ENCODE results near the gene ZIC2. TPM values are rescaled to one million over a fixed set of nuclear protein-coding genes. Genes with fewer than 3 reads are reported as not detected.

Gene ZIC2
- total RNA-seq, 1 donor from 2014 or later = not detected

GRCh38 chr13:99985241-99985874 is 3.8 kb downstream of the ZIC2 start:
- DNase-seq (ENCODE audit: low spot score) = no peak

- DNase-seq (ENCODE audit: low spot score) = no peak
These were observed 4.4 kb downstream of the ZIC2 start for GRCh38 chr13:99985886-99986527.

- DNase-seq (ENCODE audit: low spot score) = no peak
These were observed 5.2 kb downstream of the ZIC2 start for GRCh38 chr13:99986741-99987140.

- DNase-seq (ENCODE audit: low spot score) = no peak
These were observed 5.8 kb downstream of the ZIC2 start for GRCh38 chr13:99987154-99988019.

DNA sequence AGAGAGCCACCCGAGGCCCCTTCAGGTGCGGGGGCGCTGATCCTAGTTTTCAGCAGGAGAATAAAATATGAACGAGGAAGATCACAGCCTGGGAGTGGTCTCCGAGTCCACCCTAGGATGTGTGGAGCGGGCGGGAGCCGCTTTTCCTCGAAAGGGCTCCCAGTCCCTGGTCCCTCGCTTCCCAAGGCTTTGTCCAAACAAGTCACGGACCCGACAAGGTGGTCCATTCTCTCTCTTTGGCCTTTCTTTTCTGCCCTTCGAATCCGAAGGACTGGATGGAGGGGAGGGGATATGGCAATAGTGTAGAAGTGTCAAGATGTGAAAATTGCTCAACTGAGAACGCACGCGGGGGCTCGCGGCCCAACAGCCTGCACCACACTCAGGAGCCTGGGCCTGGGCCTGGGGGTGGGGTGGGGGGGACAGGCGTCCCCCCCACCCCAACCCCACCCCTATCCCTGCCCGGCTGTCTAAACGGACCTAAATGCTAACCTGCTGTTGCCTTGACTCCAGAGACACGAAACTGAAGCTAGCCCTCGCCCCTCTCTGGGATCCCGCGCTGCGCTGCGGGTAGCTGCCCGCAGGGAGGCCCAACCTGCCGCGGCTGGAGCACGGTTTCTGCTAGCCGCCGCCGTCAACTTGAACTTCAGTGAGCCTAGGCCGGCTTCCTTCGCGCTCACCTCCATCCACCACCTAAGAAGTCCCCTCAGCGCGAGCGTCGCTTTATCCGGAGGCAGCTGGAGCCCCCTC is 7.1 kb downstream of the ZIC2 start:
- no peak for DNase-seq (ENCODE audit: low spot score)

DNA sequence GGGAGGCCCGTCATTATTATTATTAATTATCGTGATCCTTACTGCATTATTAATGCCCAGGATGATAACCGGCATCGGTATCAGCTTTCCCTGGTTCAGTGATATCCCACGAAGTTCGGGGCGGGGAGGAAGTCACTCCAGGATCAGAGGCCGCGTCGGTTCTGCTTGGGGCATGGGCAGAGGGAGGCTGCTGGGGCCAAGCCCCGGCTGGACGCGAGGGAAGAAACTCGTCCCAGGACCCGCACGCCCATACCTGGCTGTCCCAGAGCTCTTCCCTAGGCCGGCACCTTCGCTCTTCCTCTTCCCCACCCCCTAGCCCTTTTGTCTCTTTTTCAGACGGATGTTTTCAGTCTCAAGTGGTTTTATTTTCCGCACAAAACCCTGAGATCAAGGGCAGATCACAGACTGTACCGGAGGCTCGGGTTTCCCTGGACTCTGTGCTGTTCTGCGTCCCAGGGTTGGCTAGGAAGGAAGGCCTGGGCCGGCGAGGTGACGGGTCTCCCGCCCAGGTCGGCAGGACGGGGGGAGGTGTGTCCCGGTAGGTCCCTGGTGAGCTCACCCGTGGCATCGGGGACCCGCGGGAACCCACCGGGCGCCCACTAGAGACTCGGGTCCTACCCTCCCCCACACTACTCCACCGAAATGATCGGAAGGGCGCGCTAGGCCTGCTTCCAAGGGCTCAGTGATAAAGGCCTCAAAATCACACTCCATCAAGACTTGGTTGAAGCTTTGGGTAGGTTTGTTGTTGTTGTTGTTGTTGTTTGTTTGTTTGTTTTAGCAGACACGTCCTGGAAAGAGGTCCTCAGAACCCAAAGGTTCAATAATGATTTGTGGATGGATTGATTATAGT is 7.9 kb downstream of the ZIC2 start:
- DNase-seq (ENCODE audit: low spot score) = no peak

GRCh38 chr13:99990126-99990977 is 8.8 kb downstream of the ZIC2 start:
- DNase-seq (ENCODE audit: low spot score) = no peak

DNA sequence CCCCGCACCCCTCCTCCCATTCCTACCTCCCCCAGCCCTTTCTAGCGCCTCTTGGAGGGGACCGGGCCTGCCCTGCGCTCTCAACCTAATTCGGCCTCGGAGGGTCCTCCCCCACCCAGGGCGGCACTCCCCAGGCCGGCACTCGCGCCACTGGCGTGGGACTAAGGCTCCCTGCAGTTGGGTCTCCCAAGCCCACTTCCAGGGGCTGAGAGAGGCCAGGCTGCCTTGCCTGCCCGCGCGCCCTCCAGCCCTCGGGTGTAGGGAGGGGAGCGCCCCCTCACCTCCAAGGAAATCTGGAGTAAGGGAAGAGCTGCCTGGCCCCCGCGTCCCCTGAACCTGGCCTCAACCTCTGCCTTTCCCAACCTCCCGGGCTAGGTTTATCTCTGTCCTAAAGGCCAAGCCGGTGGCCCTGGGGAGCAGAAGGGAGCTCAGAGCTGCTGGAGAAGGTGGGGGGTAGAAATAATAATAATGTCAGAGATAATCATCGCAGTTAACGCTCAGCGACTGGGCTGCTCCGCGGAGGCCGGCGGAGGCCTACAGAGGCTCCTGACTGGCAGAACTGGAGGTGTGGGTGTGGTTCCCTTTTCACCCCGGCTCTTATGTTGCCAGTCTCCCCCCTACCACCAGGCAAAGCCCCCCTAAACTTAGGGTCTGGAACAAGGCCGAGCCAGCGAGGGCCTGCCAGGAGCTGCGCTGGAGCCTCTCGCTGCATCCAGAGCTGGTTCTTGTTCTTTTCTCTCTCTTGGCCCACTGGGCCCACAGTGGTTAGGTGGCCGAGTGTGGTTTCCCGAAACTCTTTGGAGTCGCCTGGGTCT is 9.6 kb downstream of the ZIC2 start:
- no peak for DNase-seq (ENCODE audit: low spot score)

- DNase-seq (ENCODE audit: low spot score) = no peak
These were observed 10.5 kb downstream of the ZIC2 start for GRCh38 chr13:99991828-99992775.

GRCh38 chr13:99992949-99993351 is 11.4 kb downstream of the ZIC2 start:
- DNase-seq (ENCODE audit: low spot score) = no peak

DNA sequence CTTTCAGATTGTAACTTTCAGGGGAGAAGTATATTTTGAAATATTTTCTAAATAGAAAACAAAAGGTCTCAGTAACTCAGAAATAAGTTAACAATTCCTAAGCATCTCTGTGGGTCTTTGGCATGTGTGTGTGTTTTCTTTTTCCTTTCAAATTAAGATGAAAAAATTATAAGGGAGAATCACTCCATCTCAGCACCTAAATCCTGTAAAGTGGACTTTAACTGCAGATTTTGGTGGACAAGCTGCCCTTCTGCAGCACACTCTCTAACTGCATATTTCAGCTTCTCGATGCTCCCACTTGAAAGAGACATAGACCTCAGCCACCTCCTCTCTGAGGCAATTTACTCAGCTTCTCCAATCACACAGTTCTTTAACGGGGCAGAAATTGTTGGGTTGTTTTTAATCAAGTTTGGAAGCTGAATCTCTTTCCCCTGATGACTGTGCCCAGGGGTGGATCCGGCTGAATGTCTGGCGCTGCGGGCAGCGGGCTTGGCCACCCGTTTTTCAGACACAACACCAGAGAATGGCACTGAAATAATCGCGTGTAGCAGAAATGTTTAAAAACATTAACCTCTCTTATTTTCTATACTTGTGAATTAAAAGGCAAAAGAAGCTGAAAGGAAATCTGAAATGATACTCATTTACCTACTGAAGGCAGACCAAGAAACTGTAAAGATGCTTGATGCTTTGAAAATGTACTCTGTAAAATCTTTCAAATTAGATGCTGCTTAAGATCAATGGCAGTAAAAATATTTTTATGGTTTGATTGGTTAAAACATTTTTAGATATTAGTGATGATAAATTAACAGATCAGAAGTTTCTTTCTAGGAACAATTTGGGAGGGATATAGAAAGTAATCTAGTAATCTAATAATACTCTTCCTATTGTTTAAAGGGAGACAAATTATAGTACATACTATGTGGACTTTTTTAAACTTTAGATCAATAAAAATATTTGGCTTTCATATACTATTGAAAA is 12.4 kb downstream of the ZIC2 start:
- DNase-seq (ENCODE audit: low spot score) = no peak

DNA sequence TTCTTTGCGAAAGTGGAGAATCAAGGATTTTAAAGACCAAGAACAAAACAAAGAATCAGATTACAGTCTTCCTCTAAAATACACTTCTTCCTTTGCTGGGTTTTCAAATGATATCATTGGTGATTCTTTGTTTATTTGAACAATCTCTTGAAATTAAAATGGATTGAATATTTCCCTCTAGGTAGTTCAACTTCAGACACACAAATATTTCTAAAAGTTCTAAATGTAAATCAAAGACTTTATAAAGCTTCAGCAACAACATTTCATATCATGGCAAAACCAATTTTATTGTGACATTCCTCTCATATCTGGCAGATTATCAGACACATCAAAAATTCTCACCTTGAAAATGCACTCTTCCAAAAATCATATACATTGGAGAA is 13.0 kb downstream of the ZIC2 start:
- no peak for DNase-seq (ENCODE audit: low spot score)

DNA sequence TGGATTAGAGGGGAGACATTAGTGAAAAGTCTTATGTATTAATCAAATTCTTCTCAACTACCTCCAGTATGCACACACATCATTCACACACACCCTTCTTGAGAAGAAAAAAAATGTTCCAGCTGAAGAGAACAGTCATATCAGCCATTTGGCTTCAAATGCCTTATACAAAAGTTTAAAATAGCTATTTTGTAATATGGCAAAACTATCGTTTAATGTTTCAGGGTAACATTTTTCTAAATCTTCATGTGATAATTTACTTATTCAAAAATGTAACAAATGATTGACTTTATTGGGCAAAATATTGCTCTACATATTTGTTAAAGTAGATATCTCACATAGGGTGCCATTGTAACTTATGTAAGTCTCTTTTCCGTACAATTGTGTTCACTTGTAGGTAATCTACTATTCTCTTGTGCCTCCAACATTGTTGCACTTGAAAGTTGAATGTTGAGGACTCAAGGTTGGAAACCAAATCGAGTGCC is 13.6 kb downstream of the ZIC2 start:
- DNase-seq (ENCODE audit: low spot score) = no peak

- DNase-seq (ENCODE audit: low spot score) = no peak
These were observed 14.2 kb downstream of the ZIC2 start for GRCh38 chr13:99995589-99996380.

DNA sequence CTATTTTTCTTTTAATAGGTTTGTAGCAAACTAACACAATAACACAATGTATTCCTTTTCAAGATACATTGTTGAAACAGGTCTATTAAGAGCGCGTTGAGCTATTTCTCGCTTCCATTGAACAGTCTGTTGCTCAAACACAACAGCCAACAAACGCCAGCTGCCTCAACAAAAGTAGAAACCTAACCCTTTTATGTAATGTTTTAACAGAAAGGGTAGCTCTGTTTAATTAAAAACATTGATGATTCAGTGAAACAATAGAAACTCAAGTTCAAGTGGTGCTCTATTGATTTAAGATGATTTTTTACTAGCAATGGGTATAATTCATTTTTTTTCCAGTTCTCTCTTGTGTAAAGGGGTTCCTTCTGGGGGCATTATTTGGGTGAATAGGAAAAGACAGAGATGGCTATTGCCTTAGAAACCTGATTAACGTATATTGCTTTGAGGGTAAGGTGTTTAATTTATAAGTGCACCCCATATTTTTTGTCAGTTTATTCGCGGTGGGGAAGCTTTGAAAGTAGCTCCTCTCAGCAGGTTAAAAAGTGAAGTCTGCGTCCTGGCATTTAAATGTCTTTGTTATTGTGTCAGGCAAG is 14.9 kb downstream of the ZIC2 start:
- no peak for DNase-seq (ENCODE audit: low spot score)
